Activated T-cell treated with anti-CD3 and anti-CD28 coated beads, Interleukin-2, amount 50 U/mL, for 1 hour (primary cell): ENCODE measurements around the gene CTSD.

ENCODE experiments used
- DNase-seq: peaks from one replicate; pipeline ENCODE4 v3.0.0-alpha.2; 2020

CTSD gene

DNA sequence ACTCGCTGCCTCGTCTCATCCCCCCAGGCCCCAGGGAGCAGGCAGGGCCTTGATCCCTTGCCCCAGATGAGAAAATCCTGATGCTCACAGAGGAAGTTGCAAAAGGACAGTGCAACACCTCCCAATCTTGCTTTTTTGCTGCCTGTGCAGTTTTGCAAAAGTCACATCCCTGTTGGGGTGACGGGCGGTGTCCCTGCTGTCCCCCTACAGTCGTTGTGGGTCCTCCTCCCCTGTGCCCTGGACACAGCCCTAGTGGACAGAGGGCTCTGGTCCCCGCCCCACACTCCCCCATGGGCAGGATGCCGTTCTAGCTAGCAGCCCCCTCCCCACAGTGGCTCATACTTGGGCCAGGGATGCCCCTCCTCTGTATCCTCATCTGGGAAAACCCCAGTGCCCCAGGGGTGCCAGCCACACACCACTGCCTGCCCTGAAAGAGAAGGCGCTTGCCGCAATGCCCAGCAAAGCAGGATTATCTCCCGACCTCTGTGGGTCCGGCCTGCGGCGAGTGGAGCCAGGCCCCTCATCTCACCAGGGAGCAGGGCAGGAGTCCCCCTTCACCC, 18.4 kb upstream of the CTSD start:
- no peak for DNase-seq

DNA sequence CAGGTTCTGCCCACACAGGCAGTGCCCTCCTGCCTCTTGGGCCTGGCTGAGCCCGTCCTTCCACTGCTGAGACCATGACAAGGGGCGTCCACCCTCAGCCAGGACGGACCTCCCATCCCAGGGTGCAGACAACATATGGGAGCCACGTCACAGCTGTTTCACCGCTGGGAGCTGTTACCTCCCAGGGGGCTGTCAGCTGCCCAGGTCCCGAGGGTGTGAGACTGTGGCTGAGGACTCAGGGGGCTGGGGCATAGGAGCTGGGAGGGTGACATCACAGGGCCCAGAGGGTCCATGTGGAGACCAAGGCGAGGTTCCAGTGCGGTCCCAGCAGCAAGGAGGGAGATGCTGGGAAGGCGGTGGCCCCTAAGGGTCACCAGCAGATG, 17.9 kb upstream of the CTSD start:
- no peak for DNase-seq

DNA sequence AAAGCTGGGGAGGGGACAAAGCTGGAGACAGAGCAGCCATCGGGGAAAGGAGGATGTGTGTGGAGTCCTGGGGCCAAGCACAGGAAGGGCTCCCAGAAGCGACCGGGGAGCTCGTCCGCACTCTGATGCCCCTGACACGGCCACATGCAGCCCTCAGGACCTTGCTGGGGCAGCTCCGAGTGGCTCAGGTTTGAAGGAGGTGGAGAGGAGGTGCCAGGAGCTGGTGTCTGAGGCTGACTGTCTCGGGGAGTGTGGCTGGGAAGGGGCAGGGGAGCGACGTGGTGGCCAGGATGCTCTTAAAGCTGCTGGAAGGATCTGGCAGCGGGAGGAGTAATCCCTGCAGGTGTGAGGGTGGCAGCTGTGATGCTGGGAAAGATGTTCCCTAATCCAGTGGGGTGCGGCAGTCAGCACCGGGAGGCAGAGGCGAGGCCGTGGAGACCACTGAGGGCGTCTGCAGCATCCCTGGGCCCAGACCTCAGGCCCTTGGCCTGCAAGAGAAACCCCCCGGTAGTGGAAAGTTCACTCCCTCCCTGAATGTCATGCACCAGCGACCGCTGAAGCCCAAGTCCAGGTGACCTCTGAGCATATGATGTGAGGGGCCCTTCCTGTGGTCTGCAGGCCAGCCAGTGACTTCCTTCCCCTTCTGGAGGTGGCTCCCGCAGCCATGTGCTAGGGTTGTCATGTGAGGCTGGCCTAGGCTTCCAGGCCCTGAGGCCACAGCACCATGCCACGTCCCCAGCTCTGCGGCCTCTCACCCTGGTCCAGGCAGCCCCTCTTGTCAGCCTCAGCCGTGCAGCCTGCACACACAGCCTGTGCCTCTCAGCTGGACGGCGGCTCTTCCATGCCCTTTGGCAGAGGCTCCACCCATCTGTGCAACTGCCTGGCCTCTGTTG, 17.2 kb upstream of the CTSD start:
- DNase-seq: no peak

DNA sequence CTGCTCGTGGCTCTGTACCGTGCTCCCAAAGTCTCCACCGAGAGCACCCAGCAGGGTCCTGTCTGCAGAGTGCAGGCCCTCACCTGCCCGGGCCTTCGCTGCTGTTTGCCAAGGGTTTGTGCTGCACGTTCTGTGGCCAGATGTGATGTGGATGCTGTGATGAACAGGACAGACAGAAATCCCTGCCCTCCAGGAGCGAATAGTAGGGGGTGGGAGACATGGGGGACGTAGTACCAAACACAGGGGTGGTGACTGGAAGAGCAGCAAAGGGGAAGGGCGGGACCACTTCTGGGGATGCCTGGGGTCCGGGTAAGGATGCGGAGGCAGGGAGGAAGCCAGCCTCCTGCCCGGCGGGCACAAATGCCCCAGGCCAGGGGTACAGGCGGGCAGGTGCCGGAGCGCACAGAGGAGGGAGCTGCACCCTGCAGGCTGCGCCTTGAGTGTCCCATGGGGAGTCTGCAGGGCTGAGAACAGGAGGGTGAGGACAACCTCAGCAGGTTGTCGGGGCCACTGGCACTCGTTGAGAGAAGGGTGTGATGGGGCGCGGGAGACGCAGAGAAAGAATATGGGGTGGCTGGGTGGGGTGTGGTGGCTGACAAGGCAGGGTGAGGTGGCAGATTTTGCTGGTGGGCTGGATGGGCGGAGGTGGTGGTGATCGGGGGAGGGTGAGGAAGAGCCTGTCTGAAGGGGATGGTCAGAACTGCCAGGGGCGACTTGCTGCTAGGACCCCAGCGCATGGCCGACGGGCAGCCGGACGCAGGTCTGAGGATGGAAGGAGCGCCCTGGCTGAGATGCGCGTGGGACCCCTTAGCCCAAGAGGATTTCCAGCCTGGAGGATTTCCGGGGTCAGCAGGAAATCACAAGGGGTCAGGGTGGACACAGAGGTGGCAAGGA, 16.3 kb upstream of the CTSD start:
- no peak for DNase-seq

DNA sequence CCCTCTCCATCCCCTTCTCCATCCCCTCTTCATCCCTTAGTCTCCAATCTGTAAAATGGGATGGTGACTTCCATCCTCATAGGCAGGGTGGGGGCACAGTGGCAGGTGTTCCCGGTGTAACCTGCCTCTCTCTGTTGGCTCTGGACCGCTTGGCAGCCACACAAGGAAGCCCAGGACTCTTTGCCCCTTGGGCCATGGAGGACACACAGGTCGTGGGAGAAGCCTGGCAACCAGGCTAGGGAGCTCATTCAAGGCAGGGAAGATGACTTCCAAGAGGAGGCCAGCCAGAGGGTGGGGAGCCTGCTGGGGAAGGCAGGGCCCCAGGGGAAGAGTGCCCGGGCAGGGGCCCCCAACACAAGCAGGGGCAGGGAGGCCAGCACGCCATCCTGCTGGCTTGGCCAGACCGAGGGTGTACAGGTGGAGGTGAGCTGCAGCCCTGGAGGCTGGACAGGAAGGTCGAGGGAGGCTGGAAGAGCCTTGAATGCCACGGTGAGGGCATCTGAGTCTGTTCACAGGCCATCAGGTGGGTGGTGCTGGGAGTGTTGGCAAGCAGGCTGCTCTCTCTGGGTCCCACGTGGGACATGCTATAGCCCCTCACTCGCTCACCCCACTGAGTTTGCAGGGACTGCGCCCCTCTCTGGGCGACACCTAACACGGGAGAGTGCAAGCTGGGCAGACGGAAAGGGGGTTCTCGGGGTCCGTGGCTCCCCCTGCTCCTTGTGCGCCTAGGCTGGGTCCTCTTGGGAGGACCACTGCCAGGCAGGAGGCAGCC, 15.5 kb upstream of the CTSD start:
- no peak for DNase-seq

DNA sequence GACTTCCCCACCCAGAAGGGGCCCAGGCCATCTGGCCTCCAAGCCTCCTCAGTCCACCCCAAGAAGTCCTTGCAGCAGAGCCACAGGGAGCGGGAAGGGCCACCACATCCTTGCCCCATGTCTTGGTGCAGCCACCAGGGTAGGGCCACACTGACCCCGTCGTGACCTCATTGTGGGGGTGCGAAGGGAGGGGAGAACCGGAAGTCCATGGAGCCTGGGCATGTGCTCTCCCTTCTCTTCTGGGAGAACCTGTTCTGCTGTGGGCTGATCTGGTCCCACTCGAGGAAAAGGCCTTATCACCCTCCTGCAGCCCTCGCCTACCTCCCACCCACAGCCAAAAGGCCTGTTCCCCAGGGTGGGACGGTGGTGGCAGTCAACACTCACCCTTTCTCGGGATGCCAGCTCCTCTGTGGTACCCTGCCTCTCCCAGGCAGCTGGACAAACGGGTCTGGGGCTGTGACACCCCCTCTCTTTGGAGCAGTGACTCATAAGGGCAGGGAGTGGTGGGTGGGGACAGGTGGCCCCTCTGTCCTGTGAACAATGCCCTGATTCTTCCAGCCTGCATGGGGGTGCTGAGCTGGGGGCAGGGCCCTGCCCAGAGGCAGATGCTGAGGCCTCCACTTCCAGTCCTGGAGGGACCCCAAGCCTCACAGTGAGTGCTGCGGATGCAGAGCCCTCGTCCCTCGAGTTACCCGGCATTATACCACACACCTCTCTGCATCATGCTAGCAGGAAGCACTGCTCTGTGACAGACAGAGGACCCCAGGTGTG, 14.6 kb upstream of the CTSD start:
- no peak for DNase-seq

DNA sequence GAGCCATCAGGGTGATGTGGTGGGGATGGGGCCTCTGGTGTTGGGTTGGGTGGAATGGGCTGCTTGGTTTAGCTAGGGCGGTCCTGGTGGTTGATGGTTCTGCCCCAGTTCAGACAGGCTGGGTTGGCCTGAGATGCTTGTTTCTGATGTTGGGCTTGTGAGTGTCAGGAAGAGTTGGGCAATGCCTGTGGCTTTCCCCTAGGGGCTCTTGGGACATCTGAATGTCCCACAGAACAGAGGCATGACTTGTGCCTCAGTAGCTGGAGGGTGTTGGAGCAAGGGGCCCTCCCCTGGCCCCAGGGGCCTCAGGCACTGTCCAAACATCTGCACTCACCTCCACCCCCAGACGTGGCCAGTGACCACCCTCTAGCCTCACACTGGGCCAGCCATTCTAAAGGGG, 14.0 kb upstream of the CTSD start:
- no peak for DNase-seq

DNA sequence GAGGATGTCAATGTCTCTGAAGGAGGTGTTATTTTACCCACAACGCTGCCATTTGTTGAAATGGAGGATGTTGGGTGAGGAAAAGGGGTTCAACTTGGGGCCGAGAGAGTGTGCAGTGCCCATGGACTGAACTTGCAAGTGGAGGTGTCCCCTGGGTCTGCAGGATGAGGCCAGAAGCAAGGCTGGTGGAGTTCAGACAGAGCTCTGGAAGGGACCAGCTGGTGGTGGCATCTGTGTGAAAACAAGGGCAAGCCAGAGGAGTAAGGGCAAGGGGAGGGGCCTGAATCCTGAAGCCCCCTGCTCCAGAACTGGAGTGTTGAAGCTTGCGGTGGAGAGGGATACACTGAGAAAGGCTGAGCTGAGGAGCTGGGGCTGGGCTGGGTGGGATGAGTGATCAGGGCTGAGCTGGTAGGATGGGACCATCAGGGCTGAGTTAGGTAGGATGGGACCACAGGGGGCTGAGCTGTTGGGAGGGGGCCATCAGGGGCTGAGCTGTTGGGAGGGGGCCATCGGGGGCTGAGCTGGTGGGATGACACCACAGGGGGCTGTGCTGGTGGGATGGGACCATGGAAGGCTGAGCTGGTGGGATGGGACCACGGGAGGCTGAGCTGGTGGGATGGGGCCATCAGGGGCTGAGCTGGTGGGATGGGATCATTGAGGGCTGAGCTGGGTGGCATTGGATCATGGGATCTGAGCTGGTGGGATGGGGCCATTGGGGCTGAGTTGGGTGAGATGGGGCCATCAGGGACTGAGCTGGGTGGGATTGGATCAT, 13.4 kb upstream of the CTSD start:
- no peak for DNase-seq

DNA sequence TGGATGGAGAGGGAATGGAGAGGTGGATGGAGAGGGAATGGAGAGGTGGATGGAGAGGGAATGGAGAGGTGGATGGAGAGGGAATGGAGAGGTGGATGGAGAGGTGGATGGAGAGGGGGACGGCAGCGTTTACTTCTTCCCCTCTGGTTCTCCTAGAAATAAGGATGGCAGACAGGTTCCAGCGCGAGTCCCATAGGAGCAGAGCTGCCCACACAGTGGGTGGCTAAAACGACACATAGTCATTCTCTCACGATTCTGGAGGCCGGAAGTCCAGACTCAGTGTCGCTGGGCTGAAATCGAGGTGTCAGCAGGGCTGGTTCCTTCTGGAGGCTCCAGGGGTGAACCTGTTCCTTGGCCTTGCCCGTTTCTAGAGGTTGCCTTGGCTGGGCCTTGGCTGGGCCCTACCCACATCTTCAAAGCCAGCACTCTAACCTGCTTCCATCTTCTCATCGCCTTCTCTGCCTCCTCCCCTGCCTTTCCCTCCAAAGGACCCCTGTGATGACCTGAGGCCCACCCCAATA, 12.7 kb upstream of the CTSD start:
- DNase-seq: no peak

DNA sequence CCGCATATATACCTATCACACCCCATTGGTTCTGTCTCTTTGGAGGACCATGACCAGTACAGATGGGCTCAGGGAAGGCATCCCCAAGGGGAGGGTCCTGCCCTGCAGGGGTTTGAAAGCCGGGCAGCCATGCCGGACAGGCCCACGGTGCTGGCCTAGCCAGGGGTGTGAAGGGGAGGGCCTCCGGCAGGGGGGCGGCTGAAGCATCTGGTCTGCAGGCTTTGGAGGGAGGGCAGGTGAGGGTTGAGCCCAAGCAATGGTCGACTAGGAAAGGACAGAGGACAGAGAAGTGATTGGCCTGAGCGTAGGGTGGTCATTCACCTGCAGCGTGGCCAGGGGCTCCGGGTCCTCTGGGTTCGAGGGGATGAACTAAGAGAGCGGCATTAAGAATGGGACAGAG, 11.2 kb upstream of the CTSD start:
- DNase-seq: no peak

DNA sequence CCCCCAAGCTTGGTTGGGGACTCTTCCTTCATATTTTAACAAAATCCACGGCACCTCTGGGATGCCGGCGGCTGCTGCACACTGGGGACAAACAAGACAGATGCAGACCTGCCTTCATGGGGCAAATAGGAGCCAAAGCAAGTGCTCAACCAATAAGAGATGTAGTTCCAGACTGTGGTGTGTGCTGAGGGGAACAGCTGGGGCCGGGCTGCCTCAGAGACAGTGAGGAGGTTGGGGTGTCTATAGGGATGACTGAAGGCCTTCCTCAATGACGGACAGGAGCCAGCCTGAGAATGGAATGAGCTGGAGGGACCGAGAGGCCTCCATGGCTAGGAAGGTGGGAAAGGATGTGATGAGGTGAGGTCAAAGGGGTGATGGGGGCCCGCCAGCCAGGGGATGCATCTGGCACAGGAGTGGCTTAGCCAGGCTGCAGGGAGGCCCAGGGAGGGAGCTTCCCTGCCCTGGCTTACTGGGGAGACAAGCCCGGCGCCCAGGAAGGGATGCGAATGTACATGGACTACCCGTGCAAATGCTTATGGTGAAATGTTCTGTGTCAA, 10.3 kb upstream of the CTSD start:
- DNase-seq: no peak

DNA sequence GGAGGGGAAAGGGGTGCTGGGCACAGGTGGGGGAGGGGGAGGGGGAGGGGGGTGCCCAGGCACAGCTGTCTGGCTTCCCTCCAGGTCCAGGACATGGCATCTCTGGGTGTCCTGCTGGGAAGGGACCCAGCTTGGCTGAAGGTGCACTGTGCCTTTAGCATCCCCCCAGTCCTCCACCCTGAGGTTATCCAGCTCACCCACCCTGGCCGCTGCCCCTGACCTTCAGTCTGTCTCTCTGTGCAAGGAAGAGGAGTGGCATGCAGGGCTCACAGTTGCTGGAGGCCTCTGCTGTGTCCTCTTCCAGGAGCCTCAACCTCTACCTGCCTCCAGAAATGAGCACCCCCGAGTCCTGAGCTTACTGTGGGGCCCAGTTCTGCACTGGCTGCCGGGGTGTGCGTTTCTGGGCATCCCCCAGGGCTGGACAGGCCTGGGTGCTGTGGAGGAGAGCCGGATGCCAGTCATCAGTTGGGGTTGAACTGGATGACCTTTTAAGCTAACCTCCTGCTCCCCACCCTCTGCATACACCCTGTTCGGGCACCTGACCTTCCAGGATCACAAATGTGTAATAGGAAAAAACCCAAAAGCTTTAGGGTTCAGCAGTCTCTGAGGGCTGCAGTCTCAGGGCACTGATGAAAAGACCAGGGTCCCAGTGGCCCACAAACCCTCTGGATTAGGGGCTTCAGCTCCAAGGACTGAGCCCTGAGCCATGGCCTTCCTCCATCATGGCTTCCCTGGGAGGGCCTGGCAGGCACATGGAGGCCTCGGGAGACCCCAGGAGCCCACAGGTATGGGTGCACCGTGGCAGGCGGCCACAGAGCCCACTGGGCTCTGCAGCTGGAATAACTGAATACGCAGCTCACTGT, 9.6 kb upstream of the CTSD start:
- DNase-seq: peak; percentile 15

DNA sequence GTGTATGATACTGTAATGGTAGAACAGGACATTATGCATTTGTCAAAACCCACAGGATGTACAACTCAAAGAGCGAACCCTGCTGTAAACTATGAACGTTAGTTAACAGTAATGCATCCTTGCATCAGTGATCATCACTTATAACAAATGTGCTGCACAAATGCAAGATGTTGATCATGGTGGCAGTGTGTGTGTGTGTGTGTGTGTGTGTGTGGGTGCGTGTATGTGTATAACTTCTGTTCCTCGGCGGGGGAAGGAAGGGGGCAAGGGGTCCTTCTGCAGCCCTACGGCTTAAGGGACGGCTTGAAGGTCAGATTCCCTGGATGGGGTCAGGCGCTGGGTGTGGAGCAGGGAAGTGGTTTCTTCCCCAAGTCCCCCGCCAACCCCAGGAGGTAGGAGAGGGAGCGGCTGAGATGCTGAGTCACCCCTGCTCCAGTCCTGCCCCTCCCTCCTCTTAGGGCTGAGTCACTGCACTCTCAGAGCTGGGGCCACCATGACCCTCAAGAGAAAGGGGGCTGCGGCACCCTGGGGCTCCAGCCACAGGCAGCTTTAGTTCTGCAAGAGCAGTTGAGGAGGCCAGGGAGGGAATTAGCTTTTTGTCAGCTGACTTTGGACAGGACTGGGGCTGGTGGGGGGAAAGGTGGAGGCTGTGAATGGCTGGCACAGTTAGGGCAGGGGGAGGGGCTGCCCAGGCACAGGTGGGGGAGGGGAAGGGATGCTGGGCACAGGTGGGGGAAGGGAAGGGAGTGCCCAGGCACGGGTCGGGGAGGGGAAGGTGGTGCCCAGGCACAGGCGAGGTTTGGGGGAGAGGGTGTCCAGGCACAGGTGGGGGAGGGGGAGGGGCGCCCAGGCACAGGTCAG, 8.8 kb upstream of the CTSD start:
- peak; percentile 51 for DNase-seq

DNA sequence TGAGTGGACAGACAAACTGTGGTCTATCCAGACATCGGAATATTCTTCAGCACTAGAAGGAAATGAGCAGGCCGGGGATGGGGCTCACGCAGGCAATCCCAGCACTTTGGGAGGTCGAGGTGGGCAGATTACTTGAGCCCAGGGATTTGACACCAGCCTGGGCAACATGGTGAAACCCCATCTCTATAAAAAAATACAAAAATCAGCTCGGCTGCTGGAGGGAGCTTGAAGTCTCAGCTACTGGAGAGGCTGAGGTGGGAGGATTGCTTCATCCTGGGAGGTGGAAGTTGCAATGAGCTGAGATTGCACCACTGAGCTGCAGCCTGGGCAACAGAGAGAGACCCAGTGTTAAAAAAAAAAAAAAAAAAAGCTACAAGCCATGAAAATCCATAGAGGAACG, 8.0 kb upstream of the CTSD start:
- no peak for DNase-seq

DNA sequence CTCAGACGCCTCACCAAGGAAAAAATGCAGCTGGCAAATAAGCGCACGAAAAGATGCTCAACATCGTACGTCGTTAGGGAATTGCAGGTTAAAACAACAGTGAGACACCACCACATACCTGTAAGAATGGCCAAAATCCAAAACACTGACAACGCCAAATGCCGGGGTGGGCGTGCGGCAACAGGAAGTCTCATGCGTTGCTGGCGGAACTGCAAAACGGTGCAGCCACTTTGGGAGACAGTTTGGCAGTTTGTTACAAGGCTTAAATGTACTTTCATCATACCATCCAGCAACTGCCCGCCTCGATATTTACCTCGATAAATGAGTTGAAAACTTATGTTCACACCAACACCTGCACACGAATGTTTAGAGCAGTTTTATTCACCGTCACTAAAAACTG, 7.5 kb upstream of the CTSD start:
- DNase-seq: no peak

DNA sequence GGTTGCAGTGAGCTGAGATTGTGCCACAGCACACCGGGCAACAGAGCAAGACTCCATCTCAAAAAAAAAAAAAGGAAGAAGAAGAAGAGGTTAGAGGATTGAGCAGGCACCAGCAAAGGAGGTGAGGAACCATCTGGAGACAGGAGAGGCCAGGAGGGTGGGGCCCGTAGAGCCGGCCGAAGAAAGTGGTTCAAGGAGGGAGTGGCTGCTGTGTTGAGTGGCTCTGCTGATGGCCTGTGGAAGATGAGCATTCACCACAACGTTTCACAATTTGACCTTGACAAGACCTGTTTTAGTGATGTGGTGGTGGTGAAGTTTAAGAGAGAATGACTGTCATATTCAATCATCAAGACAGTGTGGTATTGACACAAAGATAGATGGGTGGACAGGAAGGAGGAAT, 6.8 kb upstream of the CTSD start:
- DNase-seq: peak; percentile 7

DNA sequence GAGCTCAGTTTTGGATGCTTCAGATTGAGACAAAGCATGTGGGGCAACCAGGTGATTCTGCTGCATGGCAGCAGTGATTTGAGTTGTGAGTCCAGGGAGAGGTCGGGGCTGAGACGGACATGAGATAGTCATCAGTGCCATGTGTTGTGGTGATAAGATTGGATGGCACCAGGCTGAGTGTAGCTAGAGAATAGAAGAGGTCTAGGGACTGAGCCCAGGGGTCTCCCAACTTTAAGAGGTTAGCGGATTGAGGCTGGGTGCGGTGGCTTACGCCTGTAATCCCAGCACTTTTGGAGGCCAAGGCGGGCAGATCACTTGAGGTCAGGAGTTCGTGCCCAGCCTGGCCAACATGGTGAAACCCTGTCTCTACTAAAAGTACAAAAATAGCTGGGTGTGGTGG, 6.3 kb upstream of the CTSD start:
- peak; percentile 5 for DNase-seq

DNA sequence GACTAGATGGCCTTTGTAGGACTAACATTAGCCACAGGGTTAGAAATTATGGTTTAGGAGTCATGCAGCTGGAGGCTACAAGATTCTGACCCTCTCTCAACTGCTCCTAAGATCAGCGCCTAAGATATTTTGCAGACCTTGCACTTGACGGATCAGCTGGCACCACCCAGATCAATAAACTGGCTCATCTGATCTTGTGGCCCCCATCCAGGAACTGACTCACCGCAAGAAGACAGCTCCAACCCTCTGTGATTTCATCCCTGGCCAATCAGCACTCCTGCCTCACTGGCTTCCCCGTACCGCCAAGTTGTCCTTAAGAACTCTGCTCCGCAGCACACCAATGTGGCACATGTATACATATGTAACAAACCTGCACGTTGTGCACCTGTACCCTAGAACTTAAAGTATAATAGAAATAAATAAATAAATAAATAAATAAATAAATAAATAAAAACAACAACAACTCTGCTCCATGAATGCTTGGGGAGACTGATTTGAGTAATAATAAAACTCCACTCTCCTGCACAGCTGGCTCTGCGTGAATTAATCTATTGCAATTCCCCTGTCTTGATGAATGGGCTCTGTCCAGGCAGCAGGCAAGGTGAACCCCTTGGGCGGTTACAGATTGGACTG, 5.7 kb upstream of the CTSD start:
- peak; percentile 8 for DNase-seq
